ENCODE measurements around the gene GABRD. TPM values are rescaled to one million over a fixed set of nuclear protein-coding genes. Genes with fewer than 3 reads are reported as not detected.

The GABRD gene
- total and polyA plus RNA-seq, 10 of the 15 experiments (the other 5 are each of a cell fraction or from before 2014, with no cell fraction given): not detected

GRCh38 chr1:2041305-2041704, 22.2 kb downstream of the GABRD start:
- POLR2A ChIA-PET: no interaction called here
- no peak for FAIRE-seq
- intact Hi-C loops (cut with micrococcal nuclease; ENCODE audit: unreplicated experiment): no loop called here

More at GRCh38 chr1:2041305-2041704, 22.2 kb downstream of the GABRD start:
- CTCF ChIA-PET: no interaction called here
- peaks cover 0 to 3% of the 10 kb centered on the region in 2 experiments; a peak in 2 of 4 replicates for H3K27me3 ChIP-seq (replicated peaks in 1 of 2; ENCODE audit: control insufficient read depth in 2 of 2, insufficient read depth in 2 of 2, low read length in 1 of 2)
- H3K4me2 ChIP-seq (ENCODE audit: control insufficient read depth, insufficient read depth): no peak overlapping the region
- H3K9ac ChIP-seq (ENCODE audit: control insufficient read depth, insufficient read depth, low read length): no peak overlapping the region
- 11% methylated on average over 15 of the region's 15 CpGs for WGBS (ENCODE audit: insufficient coverage, insufficient replicate concordance, low lambda C conversion rate, missing lambda C conversion rate)
- no peak overlapping the region for H2AFZ ChIP-seq (ENCODE audit: control insufficient read depth, low read depth, low read length)
- ATAC-seq (no peak), DNase-seq (ENCODE audit: low read depth, low spot score) (no peak)
- no peak overlapping the region for H3K27ac ChIP-seq (ENCODE audit: control insufficient read depth, insufficient read depth)
- TF ChIP-seq NFYB (IDR thresholded peaks at IDR 0.05; ENCODE audit: insufficient read depth, low read depth, low read length): no peak
- no peak for TF ChIP-seq MTA2 (IDR thresholded peaks at IDR 0.05; ENCODE audit: low read depth)
- no peak for TF ChIP-seq SUPT20H (IDR thresholded peaks at IDR 0.05; ENCODE audit: borderline replicate concordance, control insufficient read depth, low read depth, low read length)
- TF ChIP-seq NR2C1 (IDR thresholded peaks at IDR 0.05): no peak
- no peak for TF ChIP-seq IRF3 (IDR thresholded peaks at IDR 0.05)
- no peak for TF ChIP-seq ZNF687 (IDR thresholded peaks at IDR 0.05)
- no peak for TF ChIP-seq ZNF592 (IDR thresholded peaks at IDR 0.05)
- no peak for TF ChIP-seq STAT1 (conservative IDR thresholded peaks at IDR 0.05)
- no peak for TF ChIP-seq ZNF24 (IDR thresholded peaks at IDR 0.05)
- no peak for TF ChIP-seq SMAD5 (IDR thresholded peaks at IDR 0.05; ENCODE audit: low read depth)
- no peaks in the 10 kb centered on the region for H3K79me2 ChIP-seq (ENCODE audit: control insufficient read depth, insufficient read depth, low read length)
- H3K4me1 ChIP-seq (ENCODE audit: control insufficient read depth, insufficient read depth, low read length): no peaks in the 10 kb centered on the region
- no peak overlapping the region for H3K4me3 ChIP-seq
- BruUV-seq (replicated peaks): no TSS peak
- in situ Hi-C loops (cut with MboI): no loop called here
- no peaks in the 10 kb centered on the region for H4K20me1 ChIP-seq (ENCODE audit: control insufficient read depth, insufficient read depth)
- no peaks in the 10 kb centered on the region for H3K36me3 ChIP-seq (ENCODE audit: control insufficient read depth in 2 of 2, insufficient read depth in 2 of 2, low read length in 1 of 2)
- no peaks in the 10 kb centered on the region; the same call in 2 of the 3 replicates for H3K9me3 ChIP-seq (replicated peaks; ENCODE audit: control insufficient read depth, insufficient read depth, low read length)
- SMC1A ChIA-PET (ENCODE audit: uncharacterized antibody, unreplicated experiment): no interaction called here
- RAD21 ChIA-PET (ENCODE audit: unreplicated experiment): no interaction called here

Measured in GM12878 (cell line).